DND-41 (cell line): ENCODE measurements around the gene WDR83.

Source experiments
- CTCF ChIP-seq: IDR thresholded peaks from 2 replicates; pipeline ENCODE4 v1.5.1; 2012; ENCODE audit warnings: borderline replicate concordance, low read length, moderate library complexity, mild to moderate bottlenecking; ENCODE audit not compliant: poor library complexity, severe bottlenecking; ENCODE audit errors: extremely low read depth
- EZH2 ChIP-seq: IDR thresholded peaks from 3 replicates; pipeline ENCODE4 v1.6.1; 2012; ENCODE audit warnings: borderline replicate concordance, low read depth, mild to moderate bottlenecking, moderate library complexity, low read length, inconsistent platforms; ENCODE audit not compliant: severe bottlenecking

GRCh38 chr19:12695514-12695913 lies 28.9 kb downstream of the WDR83 start:
- TF ChIP-seq CTCF (no peak), EZH2 (no peak)
